Fibroblast of the aortic adventitia (primary cell): ENCODE data around the gene CEP164. TPM values are rescaled to one million over a fixed set of nuclear protein-coding genes. Genes with fewer than 3 reads are reported as not detected.
"Not testable (repeated sequence)": the region's sequence is repeated elsewhere in the genome, so short reads cannot be mapped to it uniquely, and the experiment has no call there.

Source experiments
- DNase-seq: peaks from one replicate; pipeline ENCODE4 v3.0.0-alpha.2; 2010; ENCODE audit warnings: low read depth
- H3K4me3 ChIP-seq: 2 replicates; pipeline ENCODE4 v1.5.1; 2011; ENCODE audit warnings: low read depth, mild to moderate bottlenecking, control low read depth, low read length, moderate library complexity
- CTCF ChIP-seq: IDR thresholded peaks from 2 replicates; pipeline ENCODE4 v1.5.1; 2011; ENCODE audit warnings: mild to moderate bottlenecking, low read length, control low read depth, inconsistent platforms; ENCODE audit not compliant: insufficient read depth
- total RNA-seq: library from RNA; depleted of rRNA; stranded (reverse); fragments of >200 nt; gene quantifications from 2 replicates; pipeline ENCODE4 v1.2.3, GENCODE V29; 2012; ENCODE audit warnings: low replicate concordance

Gene CEP164
- total RNA-seq, 1 donor: 38.5 TPM

DNA sequence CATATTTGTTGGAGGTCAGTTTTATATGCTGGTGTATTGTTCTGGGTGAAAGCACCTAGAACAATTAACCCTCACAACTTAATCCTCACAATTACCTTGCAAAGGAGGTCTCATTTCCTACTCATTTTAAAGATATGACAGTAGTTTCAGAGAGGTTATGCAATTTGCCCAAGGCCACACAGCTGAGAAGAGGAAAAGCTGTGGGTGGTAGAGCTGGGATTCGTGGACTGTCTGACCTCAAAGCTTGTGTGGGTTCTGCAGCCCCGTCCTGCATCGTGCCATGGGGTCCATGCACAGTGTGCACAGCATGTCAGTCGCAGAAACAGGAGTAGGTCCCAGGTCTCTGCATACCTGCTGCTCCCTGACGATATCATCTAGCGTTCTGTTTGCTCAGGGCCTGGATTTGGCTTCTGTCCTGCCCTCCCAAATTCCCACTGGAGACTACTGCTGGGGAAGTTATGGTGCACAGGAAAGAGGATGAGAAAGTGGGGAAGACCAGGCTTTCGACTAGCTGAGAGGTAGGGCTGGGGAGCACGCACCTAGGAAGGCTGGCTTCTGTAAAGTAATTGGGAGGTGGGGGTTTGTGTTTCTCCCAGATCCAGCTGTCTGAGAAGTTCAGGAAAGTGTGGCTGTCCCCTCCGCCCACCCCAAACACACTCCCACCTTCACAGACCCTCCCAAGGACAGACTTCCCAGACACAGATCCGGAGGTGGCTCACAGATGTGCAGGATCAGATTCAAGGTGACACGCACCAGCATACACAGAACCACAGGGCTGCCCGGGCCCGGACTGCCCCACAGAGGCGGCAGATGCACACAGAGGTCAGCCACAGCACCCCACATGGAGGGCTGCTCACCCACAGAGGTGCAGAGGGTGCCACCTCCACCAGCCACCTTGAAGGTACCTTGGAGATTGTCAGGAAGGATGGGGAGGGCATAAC, 13.6 kb upstream of the CEP164 start:
- DNase-seq: no peak
- peak overlapping the region; percentile 86 for H3K4me3 ChIP-seq
- TF ChIP-seq CTCF: no peak

DNA sequence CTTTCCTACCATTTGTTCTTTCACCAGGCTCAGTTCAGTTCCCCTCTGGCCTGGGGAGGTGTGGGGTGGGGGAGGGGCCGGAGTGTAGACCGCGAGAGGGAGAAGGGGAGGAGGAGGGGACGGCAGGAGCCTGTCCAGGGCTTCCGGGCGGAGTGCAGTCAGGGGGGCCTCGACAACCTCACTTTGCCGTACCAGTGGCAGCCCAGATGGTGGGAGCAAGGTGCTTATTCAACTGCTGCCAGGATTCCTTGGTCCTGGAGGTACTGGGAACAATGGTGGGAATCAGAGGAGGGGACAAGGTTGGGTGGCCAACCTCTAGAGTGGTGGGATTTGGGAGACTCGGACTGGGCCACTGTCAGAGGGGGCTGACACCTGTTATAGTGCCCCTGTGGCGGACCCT, 12.8 kb upstream of the CEP164 start:
- no peak for TF ChIP-seq CTCF
- no peak for DNase-seq
- H3K4me3 ChIP-seq: peak overlapping the region; percentile 86

- no peak for TF ChIP-seq CTCF
- H3K4me3 ChIP-seq: peak overlapping the region; percentile 86
- DNase-seq: no peak
These were observed 12.1 kb upstream of the CEP164 start for GRCh38 chr11:117315285-117316196.

- TF ChIP-seq CTCF: peak; percentile 75
- DNase-seq: peak; percentile 84
- peak within 1 kb of the TSS; percentile 86 for H3K4me3 ChIP-seq
These were observed 11.3 kb upstream of the CEP164 start, which contains the start of gene BACE1 for GRCh38 chr11:117316197-117316961. Gene BACE1, minus strand, starts transcription at chr11:117316256. Its CDS starts 461 bp downstream, at chr11:117315795.

DNA sequence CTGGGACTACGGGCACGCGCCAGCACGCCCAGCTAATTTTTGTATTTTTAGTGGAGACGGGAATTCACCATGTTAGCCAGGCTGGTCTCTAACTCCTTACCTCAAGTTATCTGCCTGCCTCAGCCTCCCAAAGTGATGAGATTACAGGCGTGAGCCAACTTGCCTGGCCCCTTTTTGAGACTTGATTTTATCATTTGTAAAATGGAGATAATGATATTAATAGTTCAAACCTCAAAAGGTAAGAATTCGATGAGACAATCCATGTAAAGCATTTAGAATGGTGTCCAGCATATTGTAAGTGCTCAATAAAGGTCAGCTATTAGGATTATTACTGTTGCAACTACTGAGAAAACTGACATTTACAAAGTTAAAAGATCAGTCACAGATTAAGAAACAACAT, 8.9 kb upstream of the CEP164 start:
- no peak overlapping the region for H3K4me3 ChIP-seq
- no peak for DNase-seq
- no peak for TF ChIP-seq CTCF

DNA sequence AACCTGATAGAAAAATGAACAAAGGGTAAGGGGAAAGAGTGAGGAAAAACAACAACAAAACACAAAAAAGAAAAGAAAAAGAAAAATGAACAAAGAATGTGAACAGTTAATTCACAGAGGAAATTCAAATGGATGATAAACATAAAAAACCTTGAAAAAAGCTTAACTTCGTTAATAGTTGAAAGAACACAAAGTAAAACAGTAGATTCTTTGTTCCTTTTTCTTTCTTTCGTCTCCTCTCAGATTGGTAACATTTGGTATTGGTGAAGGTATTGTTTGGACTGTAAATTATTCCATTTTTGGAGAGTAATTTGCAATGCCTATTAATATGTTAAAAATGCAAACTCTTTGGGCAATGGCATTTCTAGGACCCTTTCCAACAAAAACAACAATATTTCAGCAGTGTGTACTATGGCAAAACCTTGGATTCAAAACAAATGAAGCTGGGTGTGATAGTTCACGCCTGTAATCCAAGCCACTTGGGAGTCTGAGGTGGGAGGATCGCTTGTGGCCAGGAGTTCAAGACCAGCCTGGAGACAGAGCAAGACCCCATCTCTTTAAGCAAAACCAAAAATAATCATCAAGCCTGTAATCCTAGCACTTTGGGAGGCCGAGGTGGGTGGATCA, 8.3 kb upstream of the CEP164 start:
- peak; percentile 74 for DNase-seq
- no peak for TF ChIP-seq CTCF

GRCh38 chr11:117327255-117327566, 443 bp upstream of the CEP164 start:
- DNase-seq: not testable (repeated sequence)

More for the DNA sequence above, 8.3 kb upstream of the CEP164 start:
- H3K4me3 ChIP-seq: no peak overlapping the region

More at GRCh38 chr11:117327255-117327566, 443 bp upstream of the CEP164 start:
- peak overlapping the region; percentile 83 for H3K4me3 ChIP-seq
